Fibroblast of mammary gland (primary cell): Measurements from ENCODE around the gene DIAPH1.

Source experiments
- DNase-seq: peaks from one replicate; pipeline ENCODE4 v3.0.0-alpha.2; 2010; ENCODE audit warnings: low read depth
- H3K4me3 ChIP-seq: 2 replicates; pipeline ENCODE4 v1.5.1; 2011; ENCODE audit warnings: low read depth, mild to moderate bottlenecking, low read length, moderate library complexity; ENCODE audit not compliant: control insufficient read depth
- CTCF ChIP-seq: conservative IDR thresholded peaks from 2 replicates; pipeline ENCODE4 v1.5.1; 2011; ENCODE audit warnings: low read depth, low read length, inconsistent platforms; ENCODE audit not compliant: control insufficient read depth, insufficient read depth

DIAPH1 gene

GRCh38 chr5:141640051-141640415, 21.2 kb upstream of the DIAPH1 start:
- no peak overlapping the region for H3K4me3 ChIP-seq
- no peak for TF ChIP-seq CTCF
- DNase-seq: no peak

GRCh38 chr5:141639357-141640050, 20.7 kb upstream of the DIAPH1 start:
- H3K4me3 ChIP-seq: no peak overlapping the region
- DNase-seq: no peak
- no peak for TF ChIP-seq CTCF

GRCh38 chr5:141638771-141639170, 20.0 kb upstream of the DIAPH1 start:
- no peak for TF ChIP-seq CTCF
- no peak overlapping the region for H3K4me3 ChIP-seq
- DNase-seq: no peak

- H3K4me3 ChIP-seq: peak overlapping the region; percentile 92
- DNase-seq: peak; percentile 41
- TF ChIP-seq CTCF: peak; percentile 28
These were observed 19.1 kb upstream of the DIAPH1 start for GRCh38 chr5:141637767-141638419.

- peak overlapping the region; percentile 92 for H3K4me3 ChIP-seq
- DNase-seq: no peak
- TF ChIP-seq CTCF: no peak
These were observed 18.4 kb upstream of the DIAPH1 start for GRCh38 chr5:141637123-141637766.

GRCh38 chr5:141636413-141637122, 17.8 kb upstream of the DIAPH1 start, which contains the start of the genes HDAC3 and RELL2:
TSS of gene HDAC3 (minus strand) at chr5:141636849. CDS start at chr5:141636790, 59 bp downstream.
TSS of gene RELL2 (plus strand) at chr5:141636997. CDS start at chr5:141638226, 1,229 bp downstream.
- TF ChIP-seq CTCF: no peak
- H3K4me3 ChIP-seq: peak within 1 kb of the TSS; percentile 92
- peak; percentile 80 for DNase-seq
